ENCODE measurements around the gene FCMR.

DNA sequence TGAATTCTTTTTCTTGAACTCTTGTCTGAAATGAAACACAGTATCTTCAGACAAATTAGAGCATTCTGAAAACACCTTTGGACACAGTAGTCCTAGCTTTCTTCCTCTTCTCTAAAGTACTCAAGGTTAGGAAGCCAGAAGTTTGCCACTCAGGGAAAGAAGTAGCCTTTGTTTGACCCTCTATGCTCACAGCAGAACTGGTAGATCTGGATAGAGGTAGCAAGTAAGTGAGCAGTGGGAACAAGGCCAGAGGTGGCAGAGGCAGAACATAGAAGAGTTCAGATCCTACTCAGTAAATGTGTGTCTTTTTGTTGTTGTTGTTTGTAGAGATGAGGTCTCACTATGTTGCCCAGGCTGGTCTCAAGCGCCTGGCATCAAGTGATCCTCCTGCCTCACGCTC, 31.9 kb upstream of the FCMR start:
- no peak for TF ChIP-seq POLR2A (IDR thresholded peaks at IDR 0.05; ENCODE audit: low read depth, low read length)
- TF ChIP-seq CTCF (IDR thresholded peaks at IDR 0.05 in 2 of 3, conservative IDR thresholded peaks at IDR 0.05 in 1 of 3; ENCODE audit: control insufficient read depth in 2 of 3, extremely low read depth in 1 of 3, insufficient read depth in 1 of 3, low read depth in 3 of 3, low read length in 3 of 3) = no peak
- no peak for TF ChIP-seq PAX8 (IDR thresholded peaks at IDR 0.05)

Measured in GM12878 (cell line).